ENCODE results near the gene WDFY4. TPM values are rescaled to one million over a fixed set of nuclear protein-coding genes. Genes with fewer than 3 reads are reported as not detected.

Gene WDFY4
- total and polyA plus RNA-seq, 9 of the 15 experiments (the other 6 are each of a cell fraction or from before 2014, with no cell fraction given), result 0.01 to 0.02 (median 0.01) TPM; not detected in 6

- TF ChIP-seq ARID3A (IDR thresholded peaks at IDR 0.05; ENCODE audit: borderline replicate concordance, low read depth, low read length) (no peak), MXI1 (IDR thresholded peaks at IDR 0.05; ENCODE audit: low read depth, low read length) (no peak), PML (IDR thresholded peaks at IDR 0.05; ENCODE audit: low read length) (no peak), KDM1A (IDR thresholded peaks at IDR 0.05) (no peak), ZKSCAN1 (IDR thresholded peaks at IDR 0.05; ENCODE audit: low read depth, low read length) (no peak), REST (IDR thresholded peaks at IDR 0.05; ENCODE audit: borderline replicate concordance) (no peak), REST (CRISPR knock-in tag; IDR thresholded peaks at IDR 0.05; ENCODE audit: low read depth) (no peak), DNMT1 (IDR thresholded peaks at IDR 0.05) (no peak), ELF1 (tag; IDR thresholded peaks at IDR 0.05) (no peak)
Observed at GRCh38 chr10:48762064-48763042, 77.7 kb downstream of the WDFY4 start (continued).
